ACC112 (cell line): Measurements from ENCODE around the gene APOA1.
"Not testable (repeated sequence)": the region's sequence is repeated elsewhere in the genome, so short reads cannot be mapped to it uniquely, and the experiment has no call there.

Experiments
- H2AFZ ChIP-seq: fragments of 200-600 bp; sonication (generic); one replicate; pipeline ENCODE4 v1.6.0; 2017; ENCODE audit warnings: antibody characterized with exemption, low read length; ENCODE audit not compliant: unreplicated experiment
- H3K27ac ChIP-seq: fragments of 200-600 bp; sonication (generic); 2 replicates; pipeline ENCODE4 v1.5.1; 2014; ENCODE audit warnings: low read depth, mild to moderate bottlenecking, antibody characterized with exemption, low read length, moderate library complexity
- H3K27me3 ChIP-seq: fragments of 200-600 bp; sonication (generic); 2 replicates; pipeline ENCODE4 v1.6.1; 2014; ENCODE audit warnings: mild to moderate bottlenecking, antibody characterized with exemption, low read length, moderate library complexity, mixed read lengths; ENCODE audit not compliant: insufficient read depth
- H3K36me3 ChIP-seq: fragments of 200-600 bp; sonication (generic); 2 replicates; pipeline ENCODE4 v1.6.1; 2016; ENCODE audit warnings: mild to moderate bottlenecking, antibody characterized with exemption, low read length, moderate library complexity, mixed read lengths; ENCODE audit not compliant: insufficient read depth
- H3K4me1 ChIP-seq: fragments of 200-600 bp; sonication (generic); one replicate; pipeline ENCODE4 v1.6.1; 2016; ENCODE audit warnings: low read length, mixed read lengths; ENCODE audit not compliant: insufficient read depth, unreplicated experiment, control insufficient read depth
- H3K4me3 ChIP-seq: fragments of 200-600 bp; sonication (generic); 2 replicates; pipeline ENCODE4 v1.5.1; 2014; ENCODE audit warnings: mild to moderate bottlenecking, low read depth, low read length
- H3K79me2 ChIP-seq: fragments of 200-600 bp; sonication (generic); one replicate; pipeline ENCODE4 v1.6.0; 2016; ENCODE audit warnings: low read length; ENCODE audit not compliant: control insufficient read depth, unreplicated experiment, insufficient read depth

The APOA1 gene

GRCh38 chr11:116813170-116813569, 24.3 kb downstream of the APOA1 start:
- Histone ChIP-seq H3K4me1 (peaks cover 31% of the 10 kb centered on the region), H3K36me3 (no peaks in the 10 kb centered on the region), H3K27ac (no peak overlapping the region), H2AFZ (no peak overlapping the region), H3K4me3 (no peak overlapping the region), H3K27me3 (no peaks in the 10 kb centered on the region), H3K79me2 (no peaks in the 10 kb centered on the region)

- peaks cover 38% of the 10 kb centered on the region for H3K4me1 ChIP-seq
- H2AFZ ChIP-seq: no peak overlapping the region
- H3K36me3 ChIP-seq: no peaks in the 10 kb centered on the region
- H3K27me3 ChIP-seq: no peaks in the 10 kb centered on the region
- H3K79me2 ChIP-seq: no peaks in the 10 kb centered on the region
- no peak overlapping the region for H3K4me3 ChIP-seq
- H3K27ac ChIP-seq: no peak overlapping the region
These were observed 25.3 kb downstream of the APOA1 start for GRCh38 chr11:116812109-116812508.

- H2AFZ ChIP-seq: no peak overlapping the region
- no peak overlapping the region for H3K4me3 ChIP-seq
These were observed 26.2 kb downstream of the APOA1 start for GRCh38 chr11:116811194-116811593.

GRCh38 chr11:116808262-116809175, 28.9 kb downstream of the APOA1 start:
- H3K27ac ChIP-seq: peak overlapping the region; percentile 99

More at GRCh38 chr11:116811194-116811593, 26.2 kb downstream of the APOA1 start:
- Histone ChIP-seq H3K27ac (peak overlapping the region; percentile 99; the same call in 1 of the 2 replicates), H3K79me2 (no peaks in the 10 kb centered on the region), H3K4me1 (peaks cover 38% of the 10 kb centered on the region), H3K27me3 (no peaks in the 10 kb centered on the region), H3K36me3 (no peaks in the 10 kb centered on the region)

GRCh38 chr11:116807601-116808261, 29.7 kb downstream of the APOA1 start:
- H2AFZ ChIP-seq: no peak overlapping the region
- H3K4me3 ChIP-seq: no peak overlapping the region
- peak overlapping the region; percentile 99 for H3K27ac ChIP-seq
- H3K4me1 ChIP-seq: peaks cover 31% of the 10 kb centered on the region
- H3K27me3 ChIP-seq: no peaks in the 10 kb centered on the region
- H3K79me2 ChIP-seq: no peaks in the 10 kb centered on the region
- H3K36me3 ChIP-seq: no peaks in the 10 kb centered on the region

More at GRCh38 chr11:116808262-116809175, 28.9 kb downstream of the APOA1 start:
- no peaks in the 10 kb centered on the region for H3K79me2 ChIP-seq
- H3K4me1 ChIP-seq: peaks cover 32% of the 10 kb centered on the region
- H3K27me3 ChIP-seq: no peaks in the 10 kb centered on the region
- H3K4me3 ChIP-seq: no peak overlapping the region; the same call in 1 of the 2 replicates
- H2AFZ ChIP-seq: no peak overlapping the region
- H3K36me3 ChIP-seq: no peaks in the 10 kb centered on the region

- Histone ChIP-seq H3K4me1 (peaks cover 15% of the 10 kb centered on the region), H2AFZ (no peak overlapping the region), H3K79me2 (no peaks in the 10 kb centered on the region), H3K36me3 (no peaks in the 10 kb centered on the region), H3K4me3 (no peak overlapping the region), H3K27me3 (no peaks in the 10 kb centered on the region), H3K27ac (no peak overlapping the region)
These were observed 33.4 kb downstream of the APOA1 start for GRCh38 chr11:116804001-116804400.

- H3K36me3 ChIP-seq, H2AFZ ChIP-seq, H3K27me3 ChIP-seq, H3K4me1 ChIP-seq, H3K4me3 ChIP-seq, H3K79me2 ChIP-seq, H3K27ac ChIP-seq: not testable (repeated sequence)
These were observed 35.8 kb downstream of the APOA1 start for GRCh38 chr11:116801662-116802061.

- Histone ChIP-seq H3K27ac (no peak overlapping the region), H3K27me3 (no peaks in the 10 kb centered on the region), H3K4me1 (no peaks in the 10 kb centered on the region), H3K79me2 (no peaks in the 10 kb centered on the region), H3K4me3 (no peak overlapping the region), H3K36me3 (no peaks in the 10 kb centered on the region), H2AFZ (peak overlapping the region; percentile 12)
These were observed 36.8 kb downstream of the APOA1 start for GRCh38 chr11:116800610-116801009.

- no peak overlapping the region for H2AFZ ChIP-seq
- H3K4me1 ChIP-seq: peaks cover 3% of the 10 kb centered on the region
- no peak overlapping the region for H3K27ac ChIP-seq
- H3K4me3 ChIP-seq: no peak overlapping the region
- H3K36me3 ChIP-seq: no peaks in the 10 kb centered on the region
- H3K27me3 ChIP-seq: no peaks in the 10 kb centered on the region
- no peaks in the 10 kb centered on the region for H3K79me2 ChIP-seq
These were observed 39.1 kb downstream of the APOA1 start for GRCh38 chr11:116798368-116798767.

- Histone ChIP-seq H3K79me2 (no peaks in the 10 kb centered on the region), H2AFZ (no peak overlapping the region), H3K4me3 (no peak overlapping the region), H3K27ac (no peak overlapping the region), H3K4me1 (peaks cover 9% of the 10 kb centered on the region), H3K36me3 (no peaks in the 10 kb centered on the region), H3K27me3 (no peaks in the 10 kb centered on the region)
These were observed 39.6 kb downstream of the APOA1 start for GRCh38 chr11:116797816-116798215.
